ENCODE data around the gene SLC6A4.
"Not testable (repeated sequence)": the region's sequence is repeated elsewhere in the genome, so short reads cannot be mapped to it uniquely, and the experiment has no call there.

The SLC6A4 gene

GRCh38 chr17:30172560-30172959 is 62.9 kb downstream of the SLC6A4 start:
- no peak for DNase-seq (ENCODE audit: low read depth in 2 of 2)

DNA sequence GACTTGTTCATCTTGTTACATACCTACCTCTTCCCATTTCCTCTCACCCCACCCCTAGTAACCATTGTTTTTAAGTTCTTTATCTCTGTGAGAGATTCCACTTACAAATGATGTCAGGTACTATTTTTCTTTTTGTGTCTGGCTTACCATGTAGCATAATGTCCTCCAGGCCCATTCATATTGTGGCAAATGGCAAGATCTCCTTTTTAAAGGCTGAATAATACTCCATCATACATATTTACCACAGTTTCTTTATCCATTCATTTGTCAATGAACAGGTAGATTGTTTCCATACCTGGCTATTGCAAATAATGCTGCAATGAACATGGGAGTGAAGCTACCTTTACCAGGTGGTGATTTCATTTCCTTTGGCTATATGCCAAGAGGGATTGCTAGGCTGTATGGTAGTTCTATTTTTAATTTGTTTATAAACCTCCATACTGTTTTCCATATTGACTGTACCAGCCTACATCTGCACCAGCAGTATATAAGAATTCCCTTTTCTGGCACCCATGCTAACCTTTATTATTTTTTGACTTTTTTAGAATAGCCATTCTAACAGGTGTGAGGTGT is 65.0 kb downstream of the SLC6A4 start:
- no peak for DNase-seq (ENCODE audit: low read depth in 2 of 2)

DNA sequence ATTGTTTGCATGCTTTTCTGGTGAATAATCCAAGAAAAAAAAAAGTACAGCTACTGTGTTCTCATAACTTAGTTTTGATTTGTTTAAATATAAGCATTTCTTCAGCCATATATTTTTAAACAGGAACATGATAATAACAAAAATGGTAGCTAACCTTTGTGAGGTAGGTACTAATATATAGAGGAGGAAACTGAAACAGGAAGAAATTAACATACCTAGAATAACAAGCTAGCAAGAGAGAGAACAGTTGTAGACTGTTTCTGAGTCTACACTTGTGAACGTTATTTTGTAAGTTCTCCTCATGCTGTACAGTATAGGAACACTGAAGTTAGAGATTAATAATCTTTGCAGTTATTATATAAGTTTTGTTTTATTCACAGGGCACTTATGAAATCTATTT is 69.5 kb downstream of the SLC6A4 start:
- no peak for DNase-seq (ENCODE audit: low read depth in 2 of 2)

GRCh38 chr17:30165147-30165546 is 70.3 kb downstream of the SLC6A4 start:
- DNase-seq (ENCODE audit: low read depth in 2 of 2): no peak

- no peak for DNase-seq (ENCODE audit: low read depth in 2 of 2)
Measured at GRCh38 chr17:30164531-30164930, 71.0 kb downstream of the SLC6A4 start.

GRCh38 chr17:30161601-30162000 is 73.9 kb downstream of the SLC6A4 start:
- DNase-seq (ENCODE audit: low read depth in 2 of 2): no peak

DNA sequence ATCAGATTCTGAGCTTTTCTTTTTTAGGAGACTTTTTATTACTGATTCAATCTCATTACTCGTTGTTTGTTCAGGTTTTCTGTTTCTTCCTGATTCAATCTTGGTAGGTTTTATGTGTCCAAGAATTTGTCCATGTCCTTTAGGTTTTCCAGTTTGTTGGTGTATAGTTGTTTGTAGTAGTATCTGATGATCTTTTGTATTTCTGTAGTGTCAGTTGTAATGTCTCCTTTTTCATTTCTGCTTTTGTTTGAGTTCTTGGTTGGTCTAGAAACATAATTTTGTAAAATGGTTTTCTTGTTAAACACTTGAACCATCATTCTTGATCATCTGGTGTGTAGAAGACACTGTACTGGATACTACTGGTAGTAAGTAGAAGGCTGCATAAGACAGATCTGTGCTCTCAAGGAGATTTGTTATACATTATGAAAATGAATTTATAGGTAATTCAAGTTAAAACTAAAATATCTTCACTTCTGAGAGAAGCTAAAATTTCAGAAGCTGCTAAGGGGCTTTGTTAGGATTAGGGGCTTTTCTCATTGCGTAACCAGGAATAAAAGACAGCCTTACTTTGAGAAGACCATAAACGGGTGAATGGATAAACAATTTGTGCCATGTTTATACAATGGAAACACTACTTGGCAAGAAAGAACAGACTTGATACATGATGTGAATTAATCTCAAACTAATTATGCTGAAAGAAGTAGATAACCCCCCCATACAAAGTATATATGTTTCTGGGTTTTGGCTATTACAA is 74.9 kb downstream of the SLC6A4 start:
- DNase-seq (ENCODE audit: low read depth in 2 of 2): no peak

GRCh38 chr17:30158896-30159625 is 76.4 kb downstream of the SLC6A4 start:
- DNase-seq (ENCODE audit: low read depth in 2 of 2): no peak

GRCh38 chr17:30155389-30155788 is 80.1 kb downstream of the SLC6A4 start:
- no peak for DNase-seq (ENCODE audit: low read depth in 2 of 2)

GRCh38 chr17:30153463-30153862 is 82.0 kb downstream of the SLC6A4 start:
- DNase-seq (ENCODE audit: low read depth in 2 of 2): no peak

DNA sequence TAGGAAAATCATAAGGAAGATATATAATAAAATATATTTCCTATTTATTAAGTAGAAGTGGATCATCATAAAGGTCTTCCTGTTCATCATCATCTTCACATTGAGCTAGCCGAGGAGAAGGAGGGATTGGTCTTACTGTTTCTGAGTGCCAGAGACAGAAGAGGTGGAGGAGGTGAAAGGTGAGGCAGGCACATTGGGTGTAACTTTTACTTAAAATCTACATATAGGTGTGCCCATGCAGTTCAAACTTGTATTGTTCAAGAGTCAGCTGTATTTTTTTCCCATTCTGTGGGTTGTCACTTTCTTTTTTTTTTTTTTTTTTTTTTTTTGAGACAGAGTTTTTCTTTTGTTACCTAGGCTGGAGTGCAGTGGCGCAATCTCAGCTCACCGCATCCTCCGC is 84.0 kb downstream of the SLC6A4 start:
- DNase-seq (ENCODE audit: low read depth in 2 of 2): no peak

GRCh38 chr17:30148376-30148775 is 87.1 kb downstream of the SLC6A4 start:
- DNase-seq (ENCODE audit: low read depth in 2 of 2): no peak

GRCh38 chr17:30147860-30148259 is 87.6 kb downstream of the SLC6A4 start:
- DNase-seq (ENCODE audit: low read depth in 2 of 2): not testable (repeated sequence)
